HG02571 (cell line): ENCODE data around the gene MARCHF11.

ENCODE experiments used
- ATAC-seq: cut with Tn5 transposase; IDR thresholded peaks from one replicate; pipeline ENCODE4 v1.9.1; 2021; ENCODE audit warnings: mild to moderate bottlenecking, moderate library complexity; ENCODE audit not compliant: unreplicated experiment

Gene MARCHF11

DNA sequence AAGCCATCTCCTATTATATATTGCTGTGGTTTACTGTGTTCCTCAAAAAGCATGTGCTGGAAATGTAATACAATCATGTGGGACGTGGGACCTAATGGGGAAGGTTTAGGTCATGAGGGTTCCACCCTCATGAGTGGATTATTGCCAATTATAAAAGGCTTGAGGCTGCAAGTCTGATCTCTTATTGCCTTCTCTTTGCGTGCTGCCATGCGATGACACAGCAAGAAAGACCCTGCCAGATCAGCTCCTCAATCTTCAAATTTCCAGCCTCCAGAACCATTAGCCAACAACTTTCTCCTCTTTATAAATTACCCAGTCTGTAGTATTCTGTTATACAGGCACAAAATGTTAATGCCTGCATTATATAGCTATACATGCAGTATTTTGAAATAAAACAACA, 45.4 kb downstream of the MARCHF11 start:
- no peak for ATAC-seq

DNA sequence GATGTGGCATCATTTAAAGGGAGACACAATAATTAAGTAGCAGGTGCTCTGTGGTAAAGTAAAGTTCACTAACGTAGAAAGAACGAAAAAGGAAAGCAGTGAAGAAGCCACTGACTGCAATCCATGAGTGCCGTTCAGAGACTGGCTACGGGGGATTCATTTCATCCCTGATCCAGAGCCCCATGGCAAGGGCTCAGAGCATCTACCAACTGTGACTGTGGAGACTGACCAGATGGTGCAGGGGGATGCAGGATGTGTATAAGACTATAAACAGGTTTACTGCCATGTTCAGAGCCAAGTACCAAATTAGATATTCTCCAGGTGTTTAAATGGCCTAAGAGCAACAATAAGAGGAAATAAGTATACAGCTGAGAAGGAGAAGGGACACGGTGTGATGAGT, 47.7 kb downstream of the MARCHF11 start:
- ATAC-seq, result no peak

DNA sequence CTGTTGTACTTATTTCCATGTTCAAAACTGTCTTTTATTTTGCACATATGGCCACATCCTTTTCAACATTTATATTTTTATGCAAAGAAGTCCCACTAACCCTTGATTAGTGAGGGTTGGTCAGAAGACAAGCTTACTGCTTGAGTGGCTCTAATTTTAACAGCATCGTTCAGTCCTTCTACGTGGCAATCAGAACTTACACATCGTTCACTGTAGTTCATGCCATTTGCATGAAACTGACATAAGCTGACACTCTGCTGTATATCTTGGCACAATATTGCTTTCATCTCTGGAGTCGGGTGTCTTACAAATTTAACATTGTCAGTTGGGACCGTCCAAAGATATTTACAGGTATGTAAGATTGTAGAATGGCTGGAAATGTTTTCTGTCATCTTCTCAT, 50.6 kb downstream of the MARCHF11 start:
- ATAC-seq, result no peak

DNA sequence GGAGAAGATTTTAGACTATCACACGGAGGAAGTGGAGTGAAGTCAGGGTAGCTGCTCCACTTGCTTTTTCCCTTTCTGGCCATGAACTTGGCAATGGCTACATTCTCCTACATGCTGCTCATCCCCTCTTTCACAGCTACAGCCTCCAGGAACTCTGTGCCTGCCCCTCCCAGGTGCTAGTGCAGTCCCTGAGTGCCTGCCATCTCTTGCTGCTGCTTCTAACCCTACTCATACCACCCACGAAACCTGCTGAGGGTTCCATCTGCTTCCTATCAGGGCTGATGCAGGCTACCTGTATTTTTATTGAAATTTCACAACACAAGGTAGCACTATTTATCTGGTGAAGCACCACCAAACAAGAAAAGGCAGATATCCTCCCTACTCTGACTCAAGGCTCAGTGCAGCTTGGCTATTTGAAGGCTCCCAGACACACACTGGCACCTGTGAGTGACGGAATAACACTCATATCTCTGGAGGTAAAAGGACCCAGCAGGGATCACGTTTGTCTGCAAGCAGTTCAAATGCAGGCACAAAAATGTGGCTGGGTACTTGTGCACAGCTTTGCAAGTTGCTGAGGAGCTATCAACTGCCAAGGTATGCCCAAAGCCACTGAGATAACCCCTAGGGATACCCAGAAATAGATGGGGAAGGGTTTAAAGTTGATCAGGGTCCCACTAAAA, 51.6 kb downstream of the MARCHF11 start:
- ATAC-seq, result no peak

DNA sequence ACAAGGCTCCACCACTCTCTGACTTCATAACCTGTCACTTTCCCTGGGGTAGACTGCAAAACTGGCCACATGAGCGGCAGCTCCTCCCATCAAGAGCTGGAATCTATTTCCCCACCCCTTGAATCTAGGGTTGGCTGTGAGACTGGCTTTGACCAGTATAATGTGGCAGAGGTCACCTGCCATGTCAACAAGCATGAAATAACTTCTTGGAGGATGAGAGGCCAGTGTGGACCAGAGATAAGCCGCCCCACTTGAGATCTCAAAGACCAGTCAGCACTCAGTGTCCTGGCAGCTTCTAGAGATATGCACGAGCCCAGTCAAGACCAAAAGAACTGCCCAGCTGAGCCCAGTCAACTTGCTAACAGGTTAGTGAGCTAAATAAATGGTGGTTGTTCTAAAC, 59.0 kb downstream of the MARCHF11 start:
- no peak for ATAC-seq

DNA sequence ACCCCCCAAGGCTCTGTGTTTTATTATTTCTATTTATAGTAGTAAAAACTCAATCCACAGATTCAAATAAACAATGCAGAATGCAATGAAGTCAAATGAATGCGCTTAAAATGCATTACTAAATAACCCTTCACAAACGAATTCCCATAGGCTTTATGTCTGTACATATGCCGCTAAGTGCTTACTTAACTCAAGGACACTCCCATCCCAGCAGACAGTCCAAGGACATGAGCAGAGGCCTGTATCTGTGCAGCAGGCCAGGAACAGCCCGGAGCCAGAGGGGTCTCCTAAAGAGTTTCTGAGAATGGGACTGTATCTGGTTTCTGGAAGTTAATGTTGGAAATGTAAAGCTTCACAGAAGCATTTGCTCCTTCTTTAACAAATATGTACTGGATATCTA, 59.8 kb downstream of the MARCHF11 start:
- ATAC-seq, result no peak

DNA sequence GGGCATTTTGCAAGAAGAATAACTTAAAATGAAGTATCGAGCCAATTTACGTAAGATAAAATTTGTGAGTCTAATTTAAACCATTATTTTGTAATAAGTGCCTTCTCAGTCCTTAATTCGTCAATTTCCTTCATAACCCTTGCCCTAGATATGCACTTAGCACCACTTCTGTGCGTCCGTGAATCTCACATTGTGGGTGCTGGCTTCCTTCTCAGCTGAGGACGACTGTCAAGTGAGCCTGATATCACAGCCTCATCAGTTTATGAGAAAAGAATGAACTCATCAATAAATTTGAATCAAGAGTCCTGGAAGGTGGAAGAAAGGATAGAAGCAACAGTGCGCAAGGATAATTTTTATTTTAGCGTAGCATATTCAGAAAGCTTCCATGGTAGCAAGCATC, 64.5 kb downstream of the MARCHF11 start:
- ATAC-seq, result no peak

DNA sequence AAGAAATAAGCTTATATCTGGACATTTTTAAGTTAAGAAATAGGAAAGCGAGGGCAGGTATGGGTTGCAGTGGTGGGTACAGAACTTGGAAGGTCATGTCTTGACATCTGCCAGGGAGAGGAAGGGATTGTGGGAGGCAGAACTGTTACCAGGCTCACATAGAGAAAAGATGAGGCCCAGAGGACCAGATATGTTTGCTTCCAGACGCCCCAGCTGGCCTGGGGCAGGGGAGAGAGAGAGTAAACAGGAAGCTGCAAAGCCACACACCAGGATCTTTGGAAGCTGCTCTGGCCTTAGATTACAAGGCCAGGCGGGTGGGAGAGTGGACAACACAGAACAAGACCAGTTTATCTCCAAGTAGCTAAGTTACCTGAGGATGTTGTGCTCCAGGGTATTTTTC, 71.2 kb downstream of the MARCHF11 start:
- no peak for ATAC-seq

DNA sequence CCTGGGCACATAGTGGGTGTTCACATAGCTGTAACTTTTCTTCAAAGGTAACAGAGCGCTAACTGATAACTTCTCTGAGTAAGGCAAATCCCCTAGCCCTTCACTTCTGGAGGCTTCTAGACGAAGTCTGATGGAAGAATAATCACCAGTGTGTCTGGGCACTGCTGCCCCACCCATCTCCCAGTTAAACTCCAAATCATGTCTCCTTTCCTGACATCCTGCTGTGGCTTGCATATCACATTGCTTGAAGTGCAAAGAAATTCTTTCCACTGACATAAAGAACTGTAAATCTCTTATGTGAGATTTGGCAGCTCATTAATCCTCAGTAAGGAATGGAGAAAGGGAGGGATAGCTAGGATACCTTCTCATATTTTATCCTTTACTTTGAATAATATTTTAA, 74.6 kb downstream of the MARCHF11 start:
- ATAC-seq, result no peak

DNA sequence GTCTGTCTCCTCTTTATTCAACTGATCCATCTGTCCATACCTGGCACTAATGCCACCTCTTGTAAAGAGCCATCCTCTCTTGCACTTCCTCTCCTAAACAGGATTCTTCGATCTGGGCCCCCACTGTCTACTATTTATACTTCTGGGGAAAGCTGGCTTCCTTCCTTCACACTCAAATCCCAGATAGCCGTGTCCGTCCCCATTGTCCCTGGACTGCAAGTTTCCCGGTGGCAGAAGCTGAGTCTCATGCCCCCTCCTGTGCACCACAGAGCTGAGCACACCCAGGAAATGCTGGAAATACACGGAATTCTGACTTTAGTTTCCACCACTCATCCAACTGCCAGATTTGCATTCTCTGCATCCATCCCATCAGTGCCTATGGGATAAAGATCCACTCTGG, 84.0 kb downstream of the MARCHF11 start:
- no peak for ATAC-seq

DNA sequence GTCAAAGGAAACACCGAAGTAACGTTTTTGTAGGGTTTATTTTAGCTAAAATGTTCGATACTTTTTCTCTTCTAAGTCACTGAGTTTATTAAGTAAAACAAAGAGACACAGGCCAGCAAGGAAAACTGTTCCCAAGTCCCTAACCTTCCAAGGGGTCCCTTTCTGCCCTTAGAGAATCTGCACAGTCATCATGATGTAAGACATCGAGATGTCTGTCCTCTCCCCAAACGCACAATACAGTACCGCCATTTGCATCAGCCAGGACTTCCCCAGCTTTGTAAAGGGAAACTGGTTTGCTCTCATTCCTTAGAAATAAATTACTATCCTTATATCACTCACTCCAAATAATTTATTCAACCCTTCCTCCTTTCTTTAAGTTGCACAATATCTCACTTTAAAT, 89.3 kb downstream of the MARCHF11 start:
- no peak for ATAC-seq

DNA sequence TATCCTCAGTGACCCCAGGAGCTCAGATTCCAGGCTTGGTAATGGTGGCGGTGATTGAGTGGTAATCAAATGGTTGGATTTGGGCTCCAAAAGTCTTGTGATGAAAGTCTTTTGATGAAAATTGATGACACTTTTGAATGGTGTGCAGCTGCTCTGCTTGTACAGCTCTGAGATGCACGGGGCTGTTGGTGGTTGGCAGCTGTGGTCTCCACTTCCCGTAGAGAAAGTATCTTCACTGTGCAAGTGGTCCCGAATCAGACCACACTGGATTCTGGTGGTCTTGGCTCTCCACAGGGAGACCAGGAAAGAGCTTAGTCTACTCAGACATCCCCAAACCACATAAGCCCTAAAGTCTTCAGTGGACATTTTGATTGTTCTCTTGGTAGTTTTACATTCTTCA, 96.6 kb downstream of the MARCHF11 start:
- no peak for ATAC-seq

DNA sequence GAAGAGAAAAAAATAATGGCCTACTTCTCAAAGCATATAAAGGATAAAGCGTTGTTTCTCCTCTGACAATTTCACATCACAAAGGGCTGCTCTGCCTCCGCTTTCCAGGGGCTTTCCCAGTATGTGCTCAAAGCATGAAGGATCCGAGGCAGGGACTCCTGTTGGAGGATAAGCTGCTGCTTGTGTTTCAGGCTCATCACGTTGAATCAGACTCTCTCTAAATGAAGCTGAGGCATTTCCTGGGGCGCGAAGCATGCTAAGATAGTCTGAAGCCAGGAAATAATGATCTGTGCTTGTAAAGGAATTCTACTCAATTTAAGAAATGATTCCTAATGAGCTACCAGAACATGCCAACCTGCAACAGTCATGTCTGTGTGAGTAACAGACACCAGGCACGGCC, 97.5 kb downstream of the MARCHF11 start:
- no peak for ATAC-seq

DNA sequence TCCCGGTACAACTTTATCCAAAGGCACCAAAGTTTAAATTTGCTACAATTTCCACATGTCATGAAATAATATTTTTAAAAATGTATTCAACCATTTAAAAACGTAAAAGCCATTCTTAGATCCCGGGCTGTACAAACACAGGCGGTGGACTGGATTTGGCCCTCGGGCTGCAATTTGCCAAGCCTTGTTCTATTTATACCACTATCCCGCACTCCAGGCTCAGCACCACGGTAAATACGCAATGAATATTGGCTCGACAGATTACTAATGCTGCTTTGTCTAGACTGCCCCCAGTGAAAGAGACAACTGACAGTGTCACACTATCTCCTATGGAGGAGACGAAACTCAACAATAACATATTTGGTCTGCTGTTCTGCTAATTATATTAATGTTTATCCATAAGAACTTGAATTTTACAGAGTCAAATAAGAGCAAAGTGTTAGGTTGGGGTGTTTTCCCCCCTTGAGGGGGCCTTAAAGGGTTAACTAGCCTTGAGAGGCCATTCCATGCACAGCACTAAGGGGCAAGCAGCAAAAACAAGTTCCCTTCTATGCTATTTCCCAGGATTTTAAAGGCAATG, 98.1 kb downstream of the MARCHF11 start:
- no peak for ATAC-seq

DNA sequence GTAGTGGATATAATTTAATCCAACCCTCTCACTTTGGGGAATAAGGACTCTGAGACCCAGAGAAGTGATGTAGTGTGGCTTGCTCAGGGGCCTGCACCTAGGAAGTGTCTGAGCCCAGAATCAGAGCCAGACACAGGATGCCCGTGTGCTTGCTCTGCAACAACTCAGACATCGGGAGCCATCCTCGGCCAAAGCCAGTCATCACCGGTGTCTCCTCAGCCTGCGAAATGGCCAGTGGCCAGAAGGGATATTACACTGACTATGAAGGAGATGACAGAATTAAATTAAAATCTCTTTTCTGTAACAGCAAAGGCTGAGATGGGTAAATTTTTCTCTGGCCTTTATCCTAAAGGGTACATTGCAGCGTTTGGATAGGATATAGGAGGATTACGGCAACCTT, 102.9 kb downstream of the MARCHF11 start:
- ATAC-seq, result no peak

DNA sequence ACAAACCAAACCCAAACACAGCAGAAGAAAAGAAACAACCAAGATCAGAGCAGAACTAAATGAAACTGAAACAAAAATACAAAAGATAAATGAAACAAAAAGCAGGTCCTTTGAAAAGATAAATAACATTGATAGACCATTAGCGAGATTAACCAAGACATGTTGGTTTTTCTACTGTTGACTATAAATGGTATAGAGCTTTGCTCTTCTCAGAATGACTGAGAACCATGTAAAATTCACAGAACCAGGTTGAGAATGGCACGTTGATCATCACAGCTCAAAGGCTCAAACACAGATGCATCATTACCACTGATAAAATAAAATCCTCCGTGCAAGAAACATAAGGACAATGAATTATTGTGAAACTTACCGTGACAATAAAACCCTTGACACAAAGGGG, 105.2 kb downstream of the MARCHF11 start:
- no peak for ATAC-seq

DNA sequence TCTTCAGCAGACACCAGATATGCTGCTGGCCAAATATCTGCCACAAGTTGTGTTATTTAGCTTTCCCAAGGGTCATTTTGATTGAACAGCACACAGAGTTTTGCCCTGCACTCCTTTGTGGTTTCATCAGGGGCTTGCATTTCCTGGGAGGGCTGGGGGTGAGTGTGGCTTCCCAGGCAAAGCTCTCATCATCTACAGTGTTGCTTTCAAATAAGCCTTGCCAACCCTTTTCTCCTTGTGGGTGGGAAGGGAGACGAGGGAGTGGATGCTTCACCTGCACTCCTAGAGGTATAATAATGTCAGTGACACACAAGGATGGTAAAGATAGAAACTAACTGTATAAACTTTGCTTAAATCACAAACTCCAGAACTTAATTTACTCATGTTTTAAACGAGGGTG, 107.0 kb downstream of the MARCHF11 start:
- no peak for ATAC-seq

DNA sequence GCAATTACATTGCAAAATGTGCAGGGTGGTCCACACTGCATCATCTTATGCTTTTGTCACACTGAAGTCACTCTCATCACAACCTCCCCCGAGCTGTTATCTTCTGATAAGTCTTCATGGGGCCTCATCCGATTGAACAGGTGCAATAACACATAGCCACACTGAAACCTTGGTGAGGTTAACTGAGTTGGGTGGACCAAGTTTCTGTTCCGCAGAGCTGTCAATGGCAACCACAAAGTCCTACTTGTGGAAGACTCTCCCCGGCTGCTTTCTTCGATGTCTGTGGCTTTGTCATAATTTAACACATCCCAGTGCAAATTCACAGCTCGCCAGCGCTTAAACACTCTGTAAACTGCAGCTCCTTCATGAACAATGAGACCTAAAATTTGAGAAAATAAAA, 112.2 kb downstream of the MARCHF11 start:
- no peak for ATAC-seq

DNA sequence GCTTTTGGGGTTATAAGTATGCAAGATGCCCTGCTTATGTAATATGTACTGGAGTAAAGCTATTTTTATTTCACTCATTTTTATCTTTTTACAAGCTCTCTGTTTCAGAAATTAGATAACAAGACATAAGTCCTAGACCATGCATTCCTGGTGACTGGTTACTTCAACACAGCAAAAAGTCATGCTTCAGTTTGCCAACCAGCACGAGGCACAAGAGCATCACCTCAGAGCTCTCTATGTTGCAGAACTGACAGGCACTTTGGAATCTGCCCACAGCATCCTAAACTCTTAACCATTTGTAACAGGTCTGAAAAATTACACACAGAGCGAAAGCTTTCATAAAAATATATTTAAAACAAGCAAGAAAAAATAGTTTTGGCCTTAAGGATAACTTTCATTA, 112.8 kb downstream of the MARCHF11 start:
- ATAC-seq, result no peak

DNA sequence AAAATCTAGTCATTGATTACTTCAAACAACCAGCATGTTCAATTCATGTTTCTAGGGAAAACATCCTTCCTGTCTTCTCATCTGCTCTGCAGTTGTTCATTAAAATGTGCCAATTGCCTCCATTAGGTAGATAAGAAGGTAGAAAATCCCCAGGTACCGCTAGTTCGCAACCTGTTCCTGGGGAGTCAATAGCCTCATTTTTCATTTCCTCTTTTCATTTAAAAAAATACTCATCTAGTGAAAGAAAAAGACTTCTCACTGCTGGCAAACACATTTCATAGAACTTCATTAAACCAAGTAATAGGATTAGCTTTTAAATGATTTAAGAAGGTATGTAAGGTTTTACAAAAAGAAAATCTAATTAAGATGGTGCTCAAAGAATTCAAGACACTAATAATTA, 113.3 kb downstream of the MARCHF11 start:
- ATAC-seq, result no peak

DNA sequence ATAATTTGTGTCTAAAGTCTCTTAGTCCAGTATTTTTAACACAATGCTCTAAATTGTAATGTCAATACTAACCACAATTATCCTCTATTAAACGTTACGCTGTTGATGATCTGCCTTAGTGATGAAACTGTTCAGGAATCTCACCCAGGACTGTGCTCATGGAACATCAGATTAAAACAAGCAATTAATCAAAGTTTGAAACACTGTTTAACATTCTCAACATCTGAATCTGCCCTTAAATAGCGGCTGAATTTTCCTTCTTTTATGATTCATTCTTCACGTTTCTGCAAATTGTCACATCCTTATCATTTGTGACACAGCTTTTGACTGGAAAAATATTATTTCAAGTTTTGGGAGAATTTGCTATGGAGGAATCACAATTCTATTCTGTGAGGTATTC, 113.8 kb downstream of the MARCHF11 start:
- ATAC-seq, result no peak

DNA sequence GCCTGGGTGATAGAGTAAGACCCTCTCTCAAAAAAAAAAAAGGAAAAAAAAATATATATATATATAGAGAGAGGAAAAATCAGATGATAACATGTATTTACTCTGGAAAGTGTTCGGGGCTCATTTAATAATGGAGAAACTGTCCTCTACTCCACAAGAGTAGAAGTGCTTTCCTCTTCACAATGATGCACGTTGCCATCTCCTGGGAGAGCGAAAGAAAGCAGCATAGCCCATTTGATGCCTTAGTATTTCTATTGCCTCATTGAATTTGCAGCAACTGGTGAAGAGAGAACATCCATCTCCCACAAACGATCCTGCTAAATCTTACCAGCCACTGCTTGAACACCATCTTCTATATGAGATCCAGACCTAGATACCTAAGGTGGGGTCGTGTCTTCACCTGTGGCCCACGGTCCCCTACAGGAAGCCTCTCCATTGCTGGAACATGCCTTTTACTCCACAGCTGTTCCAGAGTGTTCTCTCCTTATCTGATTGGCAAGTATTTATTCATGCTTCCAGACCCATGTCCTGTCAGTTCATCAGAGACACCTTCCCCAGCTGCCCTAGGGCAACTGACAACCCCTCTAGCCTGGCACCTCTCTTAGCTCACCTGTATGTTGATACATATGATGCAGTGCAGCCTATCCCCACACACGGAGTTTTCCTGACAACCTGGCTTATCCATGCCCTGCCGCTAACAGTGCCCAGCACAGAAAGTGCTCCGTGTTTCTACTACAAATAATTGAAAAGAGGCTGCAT, 115.3 kb downstream of the MARCHF11 start:
- no peak for ATAC-seq
